K562 (cell line): Measurements from ENCODE around the gene CFAP251. TPM values are rescaled to one million over a fixed set of nuclear protein-coding genes. Genes with fewer than 3 reads are reported as not detected.

Source experiments
- BACH1 ChIP-seq: fragments of 200-800 bp; sonication (Bioruptor generic); IDR thresholded peaks from 2 replicates; pipeline ENCODE4 v1.6.1; 2016; ENCODE audit warnings: missing genetic modification characterization, missing compliant biosample characterization
- CBX3 ChIP-seq, 2 experiments: IDR thresholded peaks; 1 replicate in 1 of 2; 2 replicates in 1 of 2; pipeline ENCODE4 v1.6.1; 2012; ENCODE audit warnings: inconsistent platforms in 2 of 2, low read length in 2 of 2, borderline replicate concordance in 1 of 2, control low read depth in 1 of 2
- CEBPZ ChIP-seq: fragments of 150-350 bp; IDR thresholded peaks from 2 replicates; pipeline ENCODE4 v1.6.1; 2014; ENCODE audit warnings: low read depth, mild to moderate bottlenecking, low read length, borderline replicate concordance
- DPF2 ChIP-seq: fragments of 450-650 bp; IDR thresholded peaks from 2 replicates; pipeline ENCODE4 v1.6.1; 2016
- EP400 ChIP-seq: fragments of 450-650 bp; IDR thresholded peaks from 2 replicates; pipeline ENCODE4 v1.6.1; 2017; ENCODE audit warnings: antibody characterized with exemption, mild to moderate bottlenecking, moderate library complexity
- FOXA3 ChIP-seq, 2 experiments: fragments of 450-650 bp in 1 of 2; sonication (generic) in 1 of 2; formaldehyde crosslinking; IDR thresholded peaks in 1 of 2; conservative IDR thresholded peaks in 1 of 2; 2 replicates each; pipeline versions ENCODE4 v1.4.0 to v1.8.0; 2020 to 2022; ENCODE audit warnings: mild to moderate bottlenecking in 2 of 2, missing genetic modification reagents in 1 of 2
- HNRNPH1 ChIP-seq: fragments of 200-400 bp; formaldehyde crosslinking; optimal IDR thresholded peaks from 2 replicates; pipeline ENCODE3; 2017; ENCODE audit warnings: low read depth, mild to moderate bottlenecking, low read length, moderate library complexity
- KAT7 ChIP-seq: sonication (generic); formaldehyde crosslinking; IDR thresholded peaks from 2 replicates; pipeline ENCODE4 v1.8.0; 2022; ENCODE audit warnings: missing genetic modification reagents, mild to moderate bottlenecking, borderline replicate concordance
- L3MBTL2 ChIP-seq: fragments of 450-650 bp; IDR thresholded peaks from 2 replicates; pipeline ENCODE4 v1.6.1; 2016; ENCODE audit warnings: mild to moderate bottlenecking, moderate library complexity
- LCOR ChIP-seq: sonication (generic); formaldehyde crosslinking; IDR thresholded peaks from 2 replicates; pipeline ENCODE4 v1.8.0; 2022; ENCODE audit warnings: mild to moderate bottlenecking, missing genetic modification reagents
- MEIS2 ChIP-seq: fragments of 450-650 bp; IDR thresholded peaks from 2 replicates; pipeline ENCODE4 v1.6.1; 2014; ENCODE audit warnings: mild to moderate bottlenecking; ENCODE audit not compliant: partially characterized antibody
- MLLT1 ChIP-seq, 2 experiments: fragments of 450-650 bp; IDR thresholded peaks; 2 replicates each; pipeline ENCODE4 v1.6.1; 2016
- NFE2 ChIP-seq: IDR thresholded peaks from 2 replicates; pipeline ENCODE4 v1.6.1; 2014; ENCODE audit warnings: antibody characterized with exemption, low read depth
- NRF1 ChIP-seq, 2 experiments: fragments of 450-650 bp; IDR thresholded peaks in 1 of 2; conservative IDR thresholded peaks in 1 of 2; 2 replicates each; pipeline ENCODE4 v1.6.1; 2014; ENCODE audit warnings: mild to moderate bottlenecking in 2 of 2
- PHB ChIP-seq: fragments of 250-450 bp; sonication (Bioruptor Pico); IDR thresholded peaks from 2 replicates; pipeline ENCODE4 v1.5.0; 2021
- PHF21A ChIP-seq: fragments of 450-650 bp; IDR thresholded peaks from 2 replicates; pipeline ENCODE4 v1.6.1; 2017; ENCODE audit warnings: low read depth, borderline replicate concordance
- SNAPC5 ChIP-seq: fragments of 250-450 bp; sonication (Bioruptor Pico); IDR thresholded peaks from 2 replicates; pipeline ENCODE4 v1.8.0; 2021; ENCODE audit warnings: moderate library complexity, mild to moderate bottlenecking, inconsistent platforms
- TCF3 ChIP-seq: sonication (generic); formaldehyde crosslinking; IDR thresholded peaks from 2 replicates; pipeline ENCODE4 v1.4.0; 2020; ENCODE audit warnings: mild to moderate bottlenecking, missing genetic modification reagents
- THRA ChIP-seq: fragments of 450-650 bp; IDR thresholded peaks from 2 replicates; pipeline ENCODE4 v1.6.1; 2017; ENCODE audit warnings: mild to moderate bottlenecking, moderate library complexity
- ZEB2 ChIP-seq: fragments of 450-650 bp; IDR thresholded peaks from 2 replicates; pipeline ENCODE4 v1.6.1; 2016
- ZNF146 ChIP-seq: IDR thresholded peaks from one replicate; pipeline ENCODE4 v1.6.1; 2018; ENCODE audit warnings: missing compliant biosample characterization; ENCODE audit not compliant: unreplicated experiment
- ZNF316 ChIP-seq: fragments of 450-650 bp; IDR thresholded peaks from 2 replicates; pipeline ENCODE4 v1.6.1; 2016
- ZNF584 ChIP-seq: fragments of 200-800 bp; sonication (Bioruptor generic); IDR thresholded peaks from 2 replicates; pipeline ENCODE4 v1.6.1; 2016; ENCODE audit warnings: low read depth, mild to moderate bottlenecking, missing genetic modification characterization, missing compliant biosample characterization
- ZNF75A ChIP-seq: fragments of 450-650 bp; formaldehyde crosslinking; IDR thresholded peaks from 2 replicates; pipeline ENCODE4 v1.4.0; 2020; ENCODE audit warnings: mild to moderate bottlenecking
- polyA plus RNA-seq, 8 experiments: library from polyadenylated mRNA; depleted of rRNA in 4 of 8; stranded (reverse) in 5 of 8; unstranded in 3 of 8; fragments of >200 nt; fragmentation: Nextera tagmentation in 2 of 8; fragmentation: Illumina TruSeq in 1 of 8; extraction: Ambion mirVana in 2 of 8; extraction: Trizol in 1 of 8; gene quantifications; 2 replicates each; pipeline versions ENCODE4 v1.2.1 to v1.2.3, GENCODE V29; 2011 to 2014; ENCODE audit warnings: inconsistent platforms in 1 of 8, missing spikeins in 1 of 8
- total RNA-seq, 7 experiments: library from RNA; depleted of rRNA in 6 of 7; stranded (reverse); fragments of >200 nt in 6 of 7; fragmentation: Illumina TruSeq in 2 of 7; extraction: Trizol in 2 of 7; gene quantifications; 2 replicates each; pipeline versions ENCODE4 v1.2.1 to v1.2.3, GENCODE V29; 2011 to 2021; ENCODE audit warnings: low replicate concordance in 1 of 7

The CFAP251 gene
- total and polyA plus RNA-seq, 9 of the 15 experiments (the other 6 are each of a cell fraction or from before 2014, with no cell fraction given) = 16.6 to 31.0 (median 19.1) TPM

DNA sequence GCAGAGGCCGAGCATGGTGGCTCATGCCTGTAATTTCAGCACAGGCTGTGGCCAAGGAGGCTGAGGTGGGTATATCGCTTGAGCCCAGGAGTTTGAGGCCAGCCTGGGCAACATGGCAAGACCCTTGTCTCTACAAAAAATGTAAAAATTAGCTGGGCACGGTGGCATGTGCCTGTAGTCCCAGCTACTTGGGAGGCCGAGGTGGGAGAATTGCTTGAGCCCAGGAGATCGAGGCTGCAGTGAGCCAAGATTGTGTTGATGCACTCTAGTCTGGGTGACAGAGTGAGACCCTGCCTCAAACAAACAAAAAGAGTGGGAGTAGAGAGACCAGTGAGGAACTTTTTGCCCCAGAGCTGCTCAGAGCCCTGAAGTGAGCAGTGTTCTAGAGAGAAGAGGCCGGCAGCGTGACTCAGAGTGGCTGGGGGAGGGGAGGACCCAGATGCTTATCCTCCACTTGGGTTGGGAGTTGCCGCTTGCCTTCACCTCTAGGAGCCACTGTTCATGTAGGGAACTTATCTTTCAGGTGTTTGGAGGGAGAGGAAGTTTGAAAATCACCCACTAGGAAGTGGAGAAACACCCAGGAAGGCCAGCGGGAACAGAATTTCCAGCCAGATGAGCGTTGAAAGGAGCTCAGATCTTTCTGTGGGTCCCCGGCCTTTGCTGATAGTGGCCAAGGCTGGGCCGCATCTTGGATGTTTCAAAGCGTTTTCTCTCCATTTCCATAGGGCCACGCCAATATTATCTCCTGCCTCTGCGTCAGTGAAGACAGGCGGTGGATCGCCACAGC, 15.3 kb downstream of the CFAP251 start (continued):
- TF ChIP-seq NRF1 (conservative IDR thresholded peaks at IDR 0.05 in 1 of 2, IDR thresholded peaks at IDR 0.05 in 1 of 2) = peak; percentile 26 to 42; a peak in 3 of 4 replicates
- TF ChIP-seq TCF3 (CRISPR knock-in tag) = peak; percentile 41; the same call in 1 of the 2 replicates
- no peak for TF ChIP-seq PHF21A
- TF ChIP-seq NFE2 = peak; percentile 78
- TF ChIP-seq THRA = no peak
- peak; percentile 24 to 59; a peak in 2 of 4 replicates for TF ChIP-seq MLLT1 (IDR thresholded peaks at IDR 0.05)
- no peak for TF ChIP-seq ZNF316
- TF ChIP-seq KAT7 (CRISPR knock-in tag) = peak; percentile 60; the same call in 1 of the 2 replicates
- TF ChIP-seq BACH1 (tag) = peak; percentile 92
- peak; percentile 46 for TF ChIP-seq ZNF584 (CRISPR knock-in tag)
- TF ChIP-seq L3MBTL2 = peak; percentile 87
- TF ChIP-seq PHB (CRISPR knock-in tag) = no peak
- TF ChIP-seq LCOR (CRISPR knock-in tag) = no peak; the same call in 1 of the 2 replicates
- peak; percentile 94 for TF ChIP-seq ZEB2
- TF ChIP-seq SNAPC5 (CRISPR knock-in tag) = no peak
- TF ChIP-seq MEIS2 = no peak
- TF ChIP-seq DPF2 = peak; percentile 92
- no peak for TF ChIP-seq FOXA3 (CRISPR knock-in tag; conservative IDR thresholded peaks at IDR 0.05 in 1 of 2, IDR thresholded peaks at IDR 0.05 in 1 of 2)
- no peak for TF ChIP-seq ZNF146
- TF ChIP-seq HNRNPH1 = no peak
- no peak for TF ChIP-seq ZNF75A (CRISPR knock-in tag)
- no peak for TF ChIP-seq CEBPZ
- peak in 1 of 2 experiments; percentile 72; a peak in 1 of 3 replicates for TF ChIP-seq CBX3 (IDR thresholded peaks at IDR 0.05; ENCODE audit: borderline replicate concordance in 1 of 2, low read length in 2 of 2)
- peak; percentile 89 for TF ChIP-seq EP400
